GM13976 (cell line): Measurements from ENCODE around the gene DNER.

Experiments
- DNase-seq: peaks from one replicate; pipeline ENCODE4 v3.0.0; 2012; ENCODE audit warnings: low spot score
- in situ Hi-C: fragments of 300-500 bp; cut with MboI; formaldehyde crosslinking; loops from one replicate; pipeline ENCODE4 v1.12.0; 2022; ENCODE audit warnings: low sequenced_read_pairs, mixed read lengths, inconsistent platforms; ENCODE audit not compliant: unreplicated experiment
- TF ChIP-seq, protein P1 (sequence below): IDR thresholded peaks from 2 replicates; pipeline ENCODE4 v1.5.1; 2012; ENCODE audit warnings: borderline replicate concordance, mild to moderate bottlenecking; ENCODE audit not compliant: insufficient read depth; ENCODE audit errors: extremely low read depth, missing control alignments, control extremely low read depth

DNER gene

DNA sequence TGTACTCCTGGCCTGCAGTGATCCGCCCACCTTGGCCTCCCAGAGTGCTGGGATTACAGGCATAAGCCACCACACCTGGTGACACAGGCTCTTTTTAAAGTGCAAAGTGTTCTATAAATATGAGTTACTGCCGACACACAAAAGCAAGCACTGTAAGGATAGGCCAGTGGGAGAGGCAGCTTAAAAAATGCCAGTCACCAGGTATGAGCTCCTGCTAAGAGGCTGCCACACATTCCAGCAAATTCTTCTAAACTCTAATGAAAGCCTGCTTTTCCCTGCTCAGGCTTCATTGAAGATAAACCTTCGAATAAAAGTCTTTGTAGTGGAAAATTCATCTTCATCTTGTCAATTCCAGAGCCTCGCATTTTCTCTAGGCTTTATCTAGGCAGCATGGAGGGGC is 240.2 kb downstream of the DNER start:
- in situ Hi-C loops = no loop called here
- no peak for DNase-seq
- TF ChIP-seq, protein P1, sequence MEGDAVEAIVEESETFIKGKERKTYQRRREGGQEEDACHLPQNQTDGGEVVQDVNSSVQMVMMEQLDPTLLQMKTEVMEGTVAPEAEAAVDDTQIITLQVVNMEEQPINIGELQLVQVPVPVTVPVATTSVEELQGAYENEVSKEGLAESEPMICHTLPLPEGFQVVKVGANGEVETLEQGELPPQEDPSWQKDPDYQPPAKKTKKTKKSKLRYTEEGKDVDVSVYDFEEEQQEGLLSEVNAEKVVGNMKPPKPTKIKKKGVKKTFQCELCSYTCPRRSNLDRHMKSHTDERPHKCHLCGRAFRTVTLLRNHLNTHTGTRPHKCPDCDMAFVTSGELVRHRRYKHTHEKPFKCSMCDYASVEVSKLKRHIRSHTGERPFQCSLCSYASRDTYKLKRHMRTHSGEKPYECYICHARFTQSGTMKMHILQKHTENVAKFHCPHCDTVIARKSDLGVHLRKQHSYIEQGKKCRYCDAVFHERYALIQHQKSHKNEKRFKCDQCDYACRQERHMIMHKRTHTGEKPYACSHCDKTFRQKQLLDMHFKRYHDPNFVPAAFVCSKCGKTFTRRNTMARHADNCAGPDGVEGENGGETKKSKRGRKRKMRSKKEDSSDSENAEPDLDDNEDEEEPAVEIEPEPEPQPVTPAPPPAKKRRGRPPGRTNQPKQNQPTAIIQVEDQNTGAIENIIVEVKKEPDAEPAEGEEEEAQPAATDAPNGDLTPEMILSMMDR = no peak

DNA sequence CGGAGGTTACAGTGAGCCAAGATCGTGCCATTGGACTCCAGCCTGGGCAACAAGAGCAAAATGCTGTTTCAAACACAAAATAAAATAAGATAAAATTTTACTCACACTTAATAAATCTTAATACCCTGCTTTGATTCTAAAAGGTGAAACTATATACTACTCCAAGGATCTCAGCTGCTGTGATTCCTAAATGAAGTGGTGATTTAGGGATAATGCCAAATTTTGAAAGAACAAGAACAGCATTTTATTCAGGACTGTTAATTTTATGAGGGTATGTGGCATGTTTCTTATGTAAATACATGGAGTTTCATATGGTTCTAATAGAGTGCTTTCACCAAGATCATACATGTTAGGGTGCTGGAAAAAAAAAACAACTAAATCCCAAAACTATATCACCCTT is 243.6 kb downstream of the DNER start:
- TF ChIP-seq, protein P1 = no peak
- no peak for DNase-seq
- in situ Hi-C loops = no loop called here

DNA sequence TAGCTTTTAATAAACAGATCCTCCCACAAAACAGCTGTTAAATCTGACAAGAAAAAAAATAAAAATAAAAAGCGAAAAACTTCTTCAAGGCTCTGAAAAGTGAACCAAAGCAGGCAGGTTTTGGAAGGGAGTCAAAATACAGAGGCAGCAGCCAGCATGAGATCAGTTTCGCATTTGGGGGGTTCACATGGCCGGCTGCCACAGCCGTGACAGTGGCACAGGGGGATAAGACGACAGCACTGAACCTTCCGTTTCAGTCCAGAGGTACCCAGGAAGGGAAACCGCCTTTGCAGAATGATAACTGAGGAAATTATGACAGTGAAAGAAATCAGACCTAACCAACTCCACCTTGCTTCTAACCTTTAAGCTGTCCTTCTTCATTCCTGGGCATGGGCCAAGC is 246.6 kb downstream of the DNER start:
- in situ Hi-C loops = no loop called here
- TF ChIP-seq, protein P1 = no peak
- DNase-seq = no peak

DNA sequence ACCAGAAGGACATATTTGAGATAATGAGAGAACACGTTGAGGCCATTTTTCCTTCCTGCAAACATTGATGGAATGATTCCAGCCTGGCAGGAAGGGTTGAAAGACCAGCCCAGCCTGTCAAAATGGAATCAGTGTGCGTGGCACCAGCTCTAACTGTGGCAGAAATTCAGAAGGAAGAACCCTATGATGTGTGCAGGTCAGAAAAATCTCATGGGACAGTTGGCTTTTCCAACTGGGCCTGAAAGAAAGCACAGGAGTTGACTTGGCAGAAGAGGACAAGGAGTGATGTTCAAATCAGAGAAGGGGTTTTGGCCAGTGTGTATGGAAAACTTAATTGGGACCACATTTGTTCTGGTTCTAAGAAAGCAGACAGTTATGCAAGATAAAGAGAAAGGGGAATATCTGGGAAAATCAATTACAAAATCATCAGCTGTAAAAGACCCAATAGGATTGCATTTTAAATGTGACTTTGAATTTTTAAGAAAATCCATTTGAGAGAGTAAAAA is 250.5 kb downstream of the DNER start:
- TF ChIP-seq, protein P1 = no peak
- in situ Hi-C loops = no loop called here
- no peak for DNase-seq

DNA sequence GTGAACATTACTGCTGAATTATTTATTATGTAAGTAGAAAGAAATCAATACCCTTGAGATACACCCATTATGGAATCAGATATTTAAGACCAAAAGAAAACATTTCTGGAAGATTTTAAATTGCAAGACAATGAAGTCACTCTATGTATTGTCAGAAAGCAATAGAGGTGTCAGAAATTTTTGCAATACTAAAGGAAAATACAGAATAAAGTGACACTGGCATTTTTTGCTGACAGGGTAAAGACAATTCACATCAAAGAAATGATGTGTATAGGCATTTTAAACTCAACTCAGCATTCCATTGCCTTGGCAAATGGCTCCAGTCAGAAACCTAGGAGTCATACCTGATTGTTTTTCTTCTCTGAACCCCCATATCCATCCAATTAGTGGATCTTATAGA is 252.2 kb downstream of the DNER start:
- DNase-seq = no peak
- TF ChIP-seq, protein P1 = no peak
- in situ Hi-C loops = no loop called here

DNA sequence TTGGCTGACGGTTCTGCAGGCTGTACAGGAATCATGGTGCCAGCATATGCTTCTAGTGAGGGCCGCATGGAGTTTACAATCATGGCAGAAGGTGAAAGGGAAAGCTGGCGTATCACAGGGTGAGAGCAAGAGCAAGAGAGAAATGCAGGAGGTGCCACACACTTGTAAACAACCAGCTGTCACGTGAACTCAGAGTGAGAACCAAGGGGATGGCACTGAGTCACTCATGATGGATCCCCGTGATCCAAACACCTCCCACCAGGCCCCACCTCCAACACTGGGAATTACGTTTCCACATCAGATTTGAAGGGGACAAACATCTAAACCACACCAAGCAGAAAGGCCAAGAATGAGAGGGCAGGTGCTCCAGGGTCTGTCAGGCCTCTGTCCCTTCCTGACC is 258.3 kb downstream of the DNER start:
- in situ Hi-C loops = no loop called here
- TF ChIP-seq, protein P1 = no peak
- DNase-seq = no peak
